MG63 (cell line): ENCODE data around the gene ETV6. TPM values are rescaled to one million over a fixed set of nuclear protein-coding genes. Genes with fewer than 3 reads are reported as not detected.

Experiments used
- DNase-seq: peaks from one replicate; pipeline ENCODE4 v3.0.0-alpha.2; 2020
- H3K27me3 ChIP-seq: fragments of 250-450 bp; sonication (Bioruptor Pico); 2 replicates; pipeline ENCODE4 v1.5.1; 2020; ENCODE audit warnings: mild to moderate bottlenecking, moderate library complexity
- H3K36me3 ChIP-seq: fragments of 250-450 bp; sonication (Bioruptor Pico); 2 replicates; pipeline ENCODE4 v1.5.1; 2020; ENCODE audit warnings: mild to moderate bottlenecking, moderate library complexity
- H3K4me3 ChIP-seq: fragments of 250-450 bp; sonication (Bioruptor Pico); 2 replicates; pipeline ENCODE4 v1.5.1; 2020; ENCODE audit warnings: mild to moderate bottlenecking, moderate library complexity
- H3K9me3 ChIP-seq: fragments of 250-450 bp; sonication (Bioruptor Pico); 2 replicates; pipeline ENCODE4 v1.5.1; 2020; ENCODE audit warnings: mild to moderate bottlenecking, moderate library complexity
- total RNA-seq: library from RNA; depleted of rRNA; stranded (reverse); fragments of >200 nt; shearing (Covaris generic); gene quantifications from 2 replicates; pipeline ENCODE4 v1.2.3, GENCODE V29; 2014; ENCODE audit warnings: low replicate concordance

The ETV6 gene
- total RNA-seq, 1 experiment from 2014 or later: 3.0 TPM

DNA sequence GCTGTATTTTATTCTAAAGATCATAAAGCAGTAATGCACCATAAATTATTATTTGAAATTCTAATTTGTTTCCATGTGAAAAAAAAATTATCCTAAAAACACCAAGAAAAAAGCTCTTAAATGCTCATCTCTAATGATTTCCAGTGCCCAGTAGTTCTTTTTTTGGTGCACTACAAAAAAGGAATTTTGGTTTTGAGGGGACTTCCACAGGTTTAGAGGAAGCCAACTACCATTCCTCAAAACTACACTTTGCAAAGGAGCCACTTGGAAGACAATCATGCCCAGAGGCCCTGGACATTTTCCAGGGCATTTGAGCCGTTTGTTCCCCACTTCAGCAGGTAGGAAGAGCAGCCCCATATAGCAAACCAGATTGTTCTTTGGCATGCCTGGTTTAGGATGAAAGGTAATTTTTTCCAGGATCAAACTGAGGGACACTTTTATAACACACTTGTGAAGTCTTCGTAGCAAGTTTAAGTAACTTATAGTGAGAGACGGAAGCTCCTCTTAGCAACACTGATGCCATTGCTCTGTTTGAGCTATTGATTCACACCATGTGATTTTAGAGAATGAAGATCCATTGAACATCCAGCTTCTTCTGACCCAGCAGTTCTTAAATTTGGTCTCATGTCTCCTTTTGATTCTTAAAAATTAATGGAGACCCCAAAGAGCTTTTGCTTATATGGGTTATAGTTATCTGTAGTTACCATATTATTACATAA is 187.9 kb downstream of the ETV6 start:
- no peaks in the 10 kb centered on the region; the same call in none of the 2 replicates for H3K36me3 ChIP-seq
- no peak for DNase-seq
- no peaks in the 10 kb centered on the region; the same call in 1 of the 2 replicates for H3K9me3 ChIP-seq
- no peak overlapping the region for H3K4me3 ChIP-seq
- no peaks in the 10 kb centered on the region for H3K27me3 ChIP-seq

DNA sequence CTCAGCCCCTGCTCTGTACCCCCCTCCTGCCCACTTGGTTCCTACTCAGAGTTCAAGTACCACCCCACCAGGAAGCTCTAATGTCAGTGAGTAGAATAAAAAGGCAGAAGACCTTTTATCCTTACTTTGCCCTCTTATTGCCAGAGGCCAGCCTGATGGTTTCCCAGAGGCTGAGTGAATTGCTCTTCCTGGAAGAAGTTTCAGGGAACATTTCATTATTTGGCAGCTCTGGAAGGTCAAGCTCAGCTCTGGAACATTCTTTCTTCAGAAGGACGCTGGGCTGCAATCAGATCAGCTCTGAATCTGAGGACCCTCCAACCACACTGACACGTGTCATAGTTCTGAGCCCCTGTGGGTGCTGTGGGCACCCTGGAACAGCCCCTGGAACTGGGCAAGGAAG is 188.9 kb downstream of the ETV6 start:
- H3K27me3 ChIP-seq: no peaks in the 10 kb centered on the region
- no peak overlapping the region for H3K4me3 ChIP-seq
- no peak for DNase-seq
- no peaks in the 10 kb centered on the region; the same call in none of the 2 replicates for H3K36me3 ChIP-seq
- no peaks in the 10 kb centered on the region; the same call in 1 of the 2 replicates for H3K9me3 ChIP-seq

DNA sequence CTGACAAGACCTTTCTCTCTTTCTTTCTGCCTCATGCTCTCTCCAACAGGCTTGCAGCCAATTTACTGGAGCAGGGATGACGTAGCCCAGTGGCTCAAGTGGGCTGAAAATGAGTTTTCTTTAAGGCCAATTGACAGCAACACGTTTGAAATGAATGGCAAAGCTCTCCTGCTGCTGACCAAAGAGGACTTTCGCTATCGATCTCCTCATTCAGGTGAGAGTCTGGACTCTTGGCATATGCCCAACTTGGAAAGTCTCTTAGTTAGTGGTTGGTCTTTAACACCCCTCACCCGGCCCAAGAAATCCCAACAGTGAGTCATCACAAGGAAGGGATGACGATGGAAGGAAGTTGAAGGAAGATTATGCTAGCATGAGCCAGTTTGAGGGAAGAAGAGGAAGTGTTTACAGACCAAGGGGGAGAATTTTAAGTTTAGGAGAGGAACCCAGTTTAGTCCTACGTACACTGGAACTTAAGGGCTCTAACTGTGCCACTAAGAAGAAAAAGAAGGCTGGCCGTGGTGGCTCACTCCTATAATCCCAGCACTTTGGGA is 189.7 kb downstream of the ETV6 start:
- no peaks in the 10 kb centered on the region for H3K27me3 ChIP-seq
- no peaks in the 10 kb centered on the region; the same call in none of the 2 replicates for H3K36me3 ChIP-seq
- no peaks in the 10 kb centered on the region for H3K9me3 ChIP-seq
- peak; percentile 33 for DNase-seq
- no peak overlapping the region for H3K4me3 ChIP-seq

DNA sequence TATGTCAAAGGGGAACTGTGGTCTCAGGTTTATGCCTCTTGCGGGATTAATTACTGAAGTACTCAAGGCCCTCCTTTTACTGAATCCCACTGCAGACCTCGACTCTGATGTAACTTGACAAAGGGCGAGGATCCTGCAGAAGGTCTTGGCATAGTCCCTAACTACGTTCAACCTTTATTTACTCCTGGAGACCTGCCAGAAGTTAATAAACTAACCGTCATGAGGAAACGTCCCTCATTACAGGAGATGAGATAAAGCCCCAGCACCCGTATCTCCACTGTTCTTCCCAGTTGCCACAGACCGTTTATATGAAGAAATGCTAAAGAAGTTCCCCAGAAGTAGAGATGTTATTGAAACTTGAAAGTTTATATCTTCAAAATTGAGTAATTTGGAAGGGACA is 190.9 kb downstream of the ETV6 start:
- no peaks in the 10 kb centered on the region; the same call in none of the 2 replicates for H3K36me3 ChIP-seq
- no peaks in the 10 kb centered on the region for H3K9me3 ChIP-seq
- no peaks in the 10 kb centered on the region for H3K27me3 ChIP-seq
- H3K4me3 ChIP-seq: no peak overlapping the region
- DNase-seq: no peak

DNA sequence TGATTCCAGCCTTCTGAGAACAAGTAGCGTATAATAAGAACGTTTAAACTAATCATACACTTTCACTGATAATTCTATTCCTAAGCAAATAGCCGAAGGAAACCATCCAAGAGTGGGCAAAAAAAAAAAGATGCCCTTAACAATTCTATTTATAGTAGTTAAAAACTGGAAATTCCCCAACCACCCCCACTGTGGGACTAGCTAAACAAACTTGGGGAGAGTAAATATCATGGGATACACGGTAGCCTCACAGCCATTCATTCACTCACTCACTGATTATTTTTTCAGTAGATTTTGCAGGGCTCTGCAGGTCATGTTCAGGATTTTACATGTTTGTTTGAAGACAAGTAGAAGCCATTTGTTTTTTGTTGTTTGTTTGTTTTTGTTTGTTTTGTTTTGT is 197.0 kb downstream of the ETV6 start:
- Histone ChIP-seq H3K27me3 (no peaks in the 10 kb centered on the region), H3K36me3 (no peaks in the 10 kb centered on the region), H3K4me3 (no peak overlapping the region), H3K9me3 (no peaks in the 10 kb centered on the region)
- DNase-seq: no peak

DNA sequence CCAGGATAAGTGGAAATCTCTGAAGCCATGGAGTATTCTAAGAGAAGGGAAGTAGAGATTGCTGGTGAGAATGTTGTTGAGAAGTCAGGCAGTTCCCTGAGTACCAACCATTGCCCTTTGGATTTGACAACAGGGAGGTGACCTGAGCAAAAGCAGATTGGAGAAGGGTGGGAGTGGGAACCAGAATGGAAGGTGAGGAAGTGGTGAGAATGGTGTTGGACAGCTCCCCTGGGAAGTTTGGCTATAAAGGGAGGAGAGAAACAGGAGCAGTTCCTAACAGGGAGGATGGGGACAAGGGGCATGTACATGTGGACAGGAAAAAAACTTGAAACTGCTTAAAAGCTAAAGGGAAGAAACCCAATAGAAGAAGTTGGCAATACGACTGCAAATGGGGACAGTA is 198.1 kb downstream of the ETV6 start:
- no peaks in the 10 kb centered on the region for H3K27me3 ChIP-seq
- H3K4me3 ChIP-seq: no peak overlapping the region
- H3K9me3 ChIP-seq: no peaks in the 10 kb centered on the region
- no peak for DNase-seq
- no peaks in the 10 kb centered on the region for H3K36me3 ChIP-seq

DNA sequence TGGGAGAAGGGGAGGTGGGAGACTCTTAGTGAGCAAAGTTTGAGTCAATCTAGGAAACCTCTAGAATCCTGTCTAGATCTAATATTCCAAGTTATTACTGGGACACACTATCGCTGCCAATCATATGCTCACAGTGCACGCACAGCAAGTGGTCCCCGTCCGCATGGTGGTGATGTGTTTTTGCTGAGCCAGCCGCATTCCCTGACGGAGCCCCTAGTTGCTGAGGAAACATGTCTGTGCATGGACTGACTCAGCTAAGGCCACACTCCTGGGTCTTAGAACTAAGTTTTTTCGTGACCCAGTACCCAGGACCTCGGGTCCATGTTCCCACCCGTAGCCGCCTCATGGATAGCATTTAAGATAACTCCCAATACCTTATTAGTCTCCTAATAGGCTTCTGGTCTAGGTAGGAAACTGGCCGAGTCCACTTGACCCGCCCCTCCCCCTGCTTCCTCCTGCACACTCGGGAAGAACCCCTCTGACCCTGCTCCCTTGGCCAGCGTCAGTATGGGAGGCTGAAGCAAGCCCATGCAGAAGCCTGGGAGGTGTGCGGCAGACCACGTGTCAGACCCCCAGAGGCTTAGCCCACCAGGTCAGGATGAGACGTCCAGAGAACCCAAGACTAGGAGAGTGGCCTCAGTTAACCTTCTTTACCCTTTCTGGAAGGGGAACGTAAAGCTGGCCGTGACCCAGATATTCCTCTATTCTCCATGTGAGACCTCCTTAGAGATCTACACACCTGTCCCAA is 200.5 kb downstream of the ETV6 start:
- H3K27me3 ChIP-seq: no peaks in the 10 kb centered on the region
- H3K9me3 ChIP-seq: no peaks in the 10 kb centered on the region
- no peaks in the 10 kb centered on the region for H3K36me3 ChIP-seq
- no peak overlapping the region for H3K4me3 ChIP-seq
- no peak for DNase-seq

DNA sequence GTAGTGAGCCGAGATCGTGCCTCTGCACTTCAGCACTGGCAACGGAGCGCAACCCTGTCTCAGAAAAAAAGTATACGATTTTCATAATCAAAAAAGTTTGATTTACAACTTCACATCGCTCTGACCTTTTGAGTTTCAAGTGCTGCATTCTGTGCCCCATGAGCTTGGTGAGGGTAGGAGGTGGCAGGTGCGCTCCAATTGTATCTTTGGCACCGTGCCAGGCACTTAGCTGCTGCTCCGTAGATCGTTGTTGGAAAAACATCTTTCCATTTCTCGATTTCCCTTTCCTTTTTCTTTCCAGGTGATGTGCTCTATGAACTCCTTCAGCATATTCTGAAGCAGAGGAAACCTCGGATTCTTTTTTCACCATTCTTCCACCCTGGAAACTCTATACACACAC is 203.7 kb downstream of the ETV6 start:
- H3K9me3 ChIP-seq: no peaks in the 10 kb centered on the region
- no peak for DNase-seq
- H3K27me3 ChIP-seq: no peaks in the 10 kb centered on the region
- no peaks in the 10 kb centered on the region for H3K36me3 ChIP-seq
- H3K4me3 ChIP-seq: no peak overlapping the region

DNA sequence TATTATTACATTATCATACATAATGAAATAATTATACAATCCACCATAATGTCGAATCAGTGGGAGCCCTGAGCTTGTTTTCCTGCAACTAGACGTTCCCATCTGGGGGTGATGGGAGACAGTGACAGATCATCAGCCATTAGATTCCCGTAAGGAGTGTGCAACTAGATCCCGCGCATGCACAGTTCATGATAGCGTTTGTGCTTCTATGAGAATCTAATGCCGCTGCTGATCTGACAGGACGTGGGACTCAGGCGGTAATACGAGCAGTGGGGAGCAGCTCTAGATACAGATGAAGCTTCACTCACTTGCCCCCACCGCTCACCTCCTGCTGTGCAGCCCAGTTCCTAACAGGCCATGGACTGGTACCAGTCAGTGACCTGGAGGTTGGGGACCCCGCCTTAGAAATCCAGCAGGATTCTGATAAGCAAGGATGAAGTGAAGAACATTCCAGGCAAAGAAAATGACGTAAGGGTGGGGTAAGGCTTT is 204.6 kb downstream of the ETV6 start:
- no peak for DNase-seq
- Histone ChIP-seq H3K4me3 (no peak overlapping the region), H3K27me3 (no peaks in the 10 kb centered on the region), H3K36me3 (no peaks in the 10 kb centered on the region), H3K9me3 (no peaks in the 10 kb centered on the region)

DNA sequence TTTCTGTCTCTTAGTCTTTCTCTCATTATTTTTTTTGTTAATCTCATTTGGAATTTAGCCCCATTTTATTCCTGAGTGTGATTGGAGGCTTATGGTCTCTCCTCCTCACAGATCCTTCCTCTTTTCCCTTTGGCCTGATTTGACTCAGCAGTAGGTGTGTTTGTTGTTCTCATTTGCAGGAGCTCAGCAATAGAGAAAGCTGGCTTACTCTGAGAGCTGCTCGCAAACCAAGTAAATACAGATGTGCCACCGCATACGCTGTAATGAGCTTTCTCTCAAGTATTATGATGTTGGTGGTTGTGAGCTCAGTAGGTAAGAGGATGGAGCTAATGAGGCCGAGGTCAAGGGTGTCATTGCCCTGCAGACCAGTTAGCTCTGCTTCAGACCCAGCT is 206.5 kb downstream of the ETV6 start:
- Histone ChIP-seq H3K9me3 (no peaks in the 10 kb centered on the region), H3K27me3 (no peaks in the 10 kb centered on the region), H3K4me3 (no peak overlapping the region), H3K36me3 (no peaks in the 10 kb centered on the region)
- no peak for DNase-seq

DNA sequence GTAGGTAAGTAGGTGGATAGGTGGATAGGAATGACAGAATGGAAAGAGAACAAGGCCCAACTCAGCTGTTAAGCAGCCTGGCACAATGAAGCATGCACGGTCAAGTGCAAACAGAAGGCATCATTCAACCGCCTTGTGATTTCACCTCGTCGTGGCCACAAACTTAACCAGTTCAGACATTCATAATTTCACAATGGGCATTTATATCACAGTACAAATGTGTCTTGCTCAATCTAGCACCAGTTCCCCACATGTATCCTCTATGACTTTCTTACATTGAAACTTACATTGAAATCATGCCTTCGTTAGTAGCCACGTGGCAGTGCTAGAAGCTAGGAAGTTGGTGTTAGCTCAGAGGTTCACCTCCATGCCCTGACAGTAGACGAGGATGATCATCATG is 207.5 kb downstream of the ETV6 start:
- DNase-seq: no peak
- Histone ChIP-seq H3K4me3 (no peak overlapping the region), H3K9me3 (no peaks in the 10 kb centered on the region), H3K27me3 (no peaks in the 10 kb centered on the region), H3K36me3 (no peaks in the 10 kb centered on the region)

DNA sequence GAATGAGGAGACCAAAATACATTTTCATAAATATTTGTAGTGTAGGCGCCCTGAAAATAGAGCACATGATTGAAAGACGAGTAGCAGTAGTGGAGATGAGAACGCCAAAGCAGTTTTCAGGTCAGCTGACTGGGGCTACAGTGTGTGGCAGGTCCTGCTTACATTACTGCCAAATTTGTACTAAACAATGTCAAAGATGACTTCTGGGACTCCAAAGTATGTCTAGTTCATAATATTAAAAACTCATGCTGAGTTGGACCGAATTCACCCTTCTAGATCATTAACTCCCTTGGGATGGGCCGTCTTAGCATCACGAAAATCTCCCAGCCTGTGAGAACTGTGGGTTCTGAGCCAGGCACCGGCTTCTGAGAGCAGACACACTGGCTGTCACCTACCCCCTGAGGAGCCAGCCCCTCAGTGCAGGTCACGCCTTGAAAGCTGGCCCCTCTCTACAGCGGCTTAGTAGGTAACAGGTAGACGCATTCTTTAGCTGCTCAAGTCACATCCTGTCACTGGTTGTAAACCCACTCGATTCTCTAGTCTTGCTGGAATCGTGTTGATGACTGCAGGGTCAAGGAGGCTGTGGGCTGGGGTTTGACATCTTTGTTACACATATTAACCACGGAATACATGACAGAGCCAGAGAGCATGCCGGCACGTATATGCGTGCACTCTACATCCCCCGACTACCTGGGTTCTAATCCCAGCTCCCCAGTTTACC is 210.4 kb downstream of the ETV6 start:
- Histone ChIP-seq H3K36me3 (no peaks in the 10 kb centered on the region), H3K4me3 (no peak overlapping the region), H3K27me3 (no peaks in the 10 kb centered on the region), H3K9me3 (no peaks in the 10 kb centered on the region)
- DNase-seq: no peak

DNA sequence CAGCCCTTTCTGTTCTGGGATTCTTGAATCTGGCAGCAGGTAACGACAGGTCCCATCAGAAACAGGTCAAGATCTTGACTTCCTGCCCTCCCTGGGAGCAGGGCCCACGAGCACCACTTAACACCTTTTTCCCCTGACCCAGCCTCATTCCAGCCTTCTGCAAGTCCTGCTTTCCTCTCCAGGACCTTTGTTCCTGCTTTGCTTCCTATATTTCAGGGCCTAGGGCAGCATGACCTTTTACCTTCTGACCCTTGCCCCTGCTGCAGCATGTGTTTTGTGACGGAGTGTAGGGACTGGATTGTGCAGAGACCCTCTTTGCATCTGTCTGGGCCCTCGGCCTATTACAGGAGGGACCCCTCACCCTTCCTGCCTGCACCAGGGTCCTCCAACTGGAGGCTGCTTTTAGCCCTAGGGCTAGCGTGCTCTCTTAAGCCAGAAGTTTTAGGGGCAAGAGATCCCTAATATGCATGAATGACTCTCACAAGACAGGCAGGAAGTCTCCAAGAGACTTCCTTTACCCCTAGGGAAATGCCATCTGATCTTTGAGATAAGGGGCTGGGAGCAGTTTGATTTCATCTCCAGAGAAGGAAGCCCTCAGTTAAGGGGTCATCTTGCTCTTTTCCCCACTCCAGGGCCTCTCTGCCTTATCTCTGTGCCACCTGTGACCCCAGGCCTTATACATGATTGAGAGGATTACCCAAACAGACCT is 211.8 kb downstream of the ETV6 start:
- Histone ChIP-seq H3K4me3 (no peak overlapping the region), H3K9me3 (no peaks in the 10 kb centered on the region), H3K36me3 (no peaks in the 10 kb centered on the region), H3K27me3 (no peaks in the 10 kb centered on the region)
- no peak for DNase-seq

DNA sequence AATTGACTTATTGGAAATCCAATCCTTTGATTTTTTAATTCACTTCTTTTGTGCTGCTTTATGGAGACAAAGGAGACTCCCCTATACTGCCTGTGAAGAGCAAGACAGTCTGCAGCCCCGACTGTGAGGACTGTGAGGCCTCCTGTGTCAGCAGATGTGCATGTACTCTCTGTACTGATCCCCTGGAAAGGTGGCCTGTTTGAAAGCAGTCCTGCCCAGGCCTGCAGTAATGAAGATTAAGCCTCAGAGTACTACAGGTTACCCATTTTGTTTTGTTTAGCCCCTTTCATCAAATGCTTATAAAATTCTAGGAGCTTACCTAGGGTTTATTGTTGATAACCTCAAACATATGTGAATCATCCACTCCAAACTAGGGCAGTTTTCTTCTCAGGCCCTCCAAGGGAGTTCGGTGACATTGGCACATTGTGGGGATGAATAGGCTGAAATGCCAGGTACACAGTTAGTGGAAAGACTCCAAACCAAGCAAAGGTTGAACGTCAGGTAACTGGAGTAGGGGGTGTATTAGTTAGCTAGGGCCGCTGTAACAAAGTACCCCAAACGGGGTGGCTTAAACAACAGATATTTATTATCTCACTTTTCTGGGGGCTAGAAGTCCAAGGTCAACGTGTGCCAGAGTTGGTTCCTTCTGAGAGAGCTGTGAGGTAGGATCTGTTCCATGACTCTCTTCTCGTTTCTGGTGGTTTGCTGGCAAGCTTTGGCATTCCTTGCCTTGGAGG is 212.6 kb downstream of the ETV6 start:
- no peaks in the 10 kb centered on the region for H3K27me3 ChIP-seq

DNA sequence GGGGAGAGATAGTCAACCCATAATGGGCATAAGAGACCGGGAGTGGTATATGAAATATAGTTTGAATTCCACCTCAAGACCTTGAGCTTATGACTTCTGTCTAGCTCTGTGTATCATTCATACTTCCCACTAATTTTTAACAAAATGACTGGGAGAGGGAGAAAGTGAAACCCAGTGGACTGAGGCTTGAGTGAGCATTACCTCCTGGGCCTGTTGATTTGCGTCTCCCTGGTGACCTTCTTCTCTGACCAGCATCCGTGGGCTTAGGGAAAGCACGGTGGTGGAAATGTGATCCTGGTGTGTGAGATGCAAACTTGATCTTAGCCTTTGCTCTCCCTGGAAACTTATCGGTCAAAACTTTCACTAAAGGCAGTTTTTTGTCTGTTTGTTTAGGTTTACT is 213.3 kb downstream of the ETV6 start:
- H3K9me3 ChIP-seq: no peaks in the 10 kb centered on the region
- no peaks in the 10 kb centered on the region for H3K36me3 ChIP-seq
- no peaks in the 10 kb centered on the region for H3K27me3 ChIP-seq
- no peak overlapping the region for H3K4me3 ChIP-seq
- DNase-seq: peak; percentile 20

More for the DNA sequence above, 212.6 kb downstream of the ETV6 start:
- DNase-seq: no peak
- Histone ChIP-seq H3K9me3 (no peaks in the 10 kb centered on the region), H3K4me3 (no peak overlapping the region), H3K36me3 (no peaks in the 10 kb centered on the region)

DNA sequence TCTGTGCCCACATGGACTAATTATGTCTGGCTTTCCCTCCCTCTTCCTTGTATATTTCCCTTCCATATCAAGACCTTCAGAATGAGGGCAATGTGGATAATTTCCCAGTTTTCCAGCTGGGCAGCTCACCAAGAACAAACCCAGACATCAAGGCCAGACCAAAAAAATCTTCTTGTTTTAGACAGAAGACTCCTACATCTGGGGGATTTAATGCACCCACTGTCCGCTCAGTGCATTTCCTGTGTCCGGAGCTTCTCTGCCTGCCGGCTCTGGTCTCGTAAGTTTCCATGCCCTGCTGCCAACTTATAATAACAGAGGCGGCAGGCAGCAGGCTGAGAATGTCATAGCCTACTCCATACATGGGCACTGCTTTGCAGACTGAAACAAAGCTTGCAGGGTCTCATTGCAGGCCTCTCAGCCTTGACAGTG is 214.0 kb downstream of the ETV6 start:
- no peaks in the 10 kb centered on the region for H3K27me3 ChIP-seq
- H3K9me3 ChIP-seq: no peaks in the 10 kb centered on the region
- peak; percentile 61 for DNase-seq
- H3K36me3 ChIP-seq: no peaks in the 10 kb centered on the region
- H3K4me3 ChIP-seq: no peak overlapping the region
